Thyroid gland (tissue), 4 donors: Measurements from ENCODE around the gene IL31RA.

ENCODE experiments used
- CTCF ChIP-seq, 6 experiments: fragments of 200-600 bp in 3 of 6; fragments of 450-650 bp in 3 of 6; sonication (generic) in 3 of 6; IDR thresholded peaks; one replicate each; pipeline ENCODE4 v1.5.1; 2016 to 2019; ENCODE audit warnings: antibody characterized with exemption in 6 of 6, mild to moderate bottlenecking in 2 of 6, inconsistent platforms in 1 of 6, moderate library complexity in 1 of 6
- POLR2A ChIP-seq, 2 donors: fragments of 450-650 bp; IDR thresholded peaks; one replicate each; pipeline ENCODE4 v1.6.1; 2017; ENCODE audit warnings: antibody characterized with exemption in 2 of 2, mild to moderate bottlenecking in 2 of 2, moderate library complexity in 1 of 2

GRCh38 chr5:55907927-55908326 is 56.8 kb downstream of the IL31RA start:
- TF ChIP-seq CTCF (IDR thresholded peaks at IDR 0.05) (no peak), POLR2A (IDR thresholded peaks at IDR 0.05) (no peak)
